NT2/D1 (cell line): ENCODE data around the gene SYNGR4.

Experiments
- DNase-seq: peaks from one replicate; pipeline ENCODE4 v3.0.0-alpha.2; 2011; ENCODE audit warnings: low read depth, low spot score
- H3K27me3 ChIP-seq: 2 replicates; pipeline ENCODE4 v1.6.0; 2011; ENCODE audit warnings: mild to moderate bottlenecking; ENCODE audit not compliant: insufficient read length, insufficient read depth
- H3K36me3 ChIP-seq: 2 replicates; pipeline ENCODE4 v1.6.1; 2011; ENCODE audit warnings: mild to moderate bottlenecking, low read length, mixed read lengths; ENCODE audit not compliant: insufficient read depth, insufficient read length
- H3K4me1 ChIP-seq: 2 replicates; pipeline ENCODE4 v1.5.1; 2011; ENCODE audit not compliant: insufficient read depth, insufficient read length
- H3K4me3 ChIP-seq: 2 replicates; pipeline ENCODE4 v1.5.1; 2011; ENCODE audit warnings: low read depth; ENCODE audit not compliant: insufficient read length
- H3K9ac ChIP-seq: 2 replicates; pipeline ENCODE4 v1.6.0; 2011; ENCODE audit warnings: low read depth; ENCODE audit not compliant: insufficient read length
- H3K9me3 ChIP-seq: 2 replicates; pipeline ENCODE4 v1.5.1; 2011; ENCODE audit warnings: mild to moderate bottlenecking, low read length; ENCODE audit not compliant: insufficient read depth
- SUZ12 ChIP-seq: IDR thresholded peaks from 2 replicates; pipeline ENCODE4 v1.6.1; 2011; ENCODE audit not compliant: insufficient read length, insufficient read depth; ENCODE audit errors: extremely low read depth
- YY1 ChIP-seq: IDR thresholded peaks from 2 replicates; pipeline ENCODE4 v1.6.1; 2011; ENCODE audit not compliant: insufficient read length, insufficient read depth
- ZNF274 ChIP-seq: IDR thresholded peaks from 2 replicates; pipeline ENCODE4 v1.6.1; 2011; ENCODE audit warnings: mild to moderate bottlenecking, low read depth, low read length

The SYNGR4 gene

GRCh38 chr19:48424694-48425219 lies 60.6 kb downstream of the SYNGR4 start:
- Histone ChIP-seq H3K4me3 (no peak overlapping the region), H3K27me3 (no peaks in the 10 kb centered on the region), H3K4me1 (no peaks in the 10 kb centered on the region), H3K9ac (peak overlapping the region; percentile 64), H3K36me3 (no peaks in the 10 kb centered on the region), H3K9me3 (no peaks in the 10 kb centered on the region)
- DNase-seq, result no peak
- no peak for TF ChIP-seq ZNF274
- no peak for TF ChIP-seq SUZ12
- no peak for TF ChIP-seq YY1
